HL-60/S4 treated with phorbol 12-myristate 13-acetate at 8.2 ng/mL for 4 days and 3 days (cell line): ENCODE measurements around the gene CLTA.
"Not testable (repeated sequence)": the region's sequence is repeated elsewhere in the genome, so short reads cannot be mapped to it uniquely, and the experiment has no call there.

Experiments used
- in situ Hi-C: fragments of 300-500 bp; cut with MboI; formaldehyde crosslinking; loops from 2 replicates; pipeline ENCODE4 v1.15.0; 2022; ENCODE audit warnings: low sequenced_read_pairs

Gene CLTA

DNA sequence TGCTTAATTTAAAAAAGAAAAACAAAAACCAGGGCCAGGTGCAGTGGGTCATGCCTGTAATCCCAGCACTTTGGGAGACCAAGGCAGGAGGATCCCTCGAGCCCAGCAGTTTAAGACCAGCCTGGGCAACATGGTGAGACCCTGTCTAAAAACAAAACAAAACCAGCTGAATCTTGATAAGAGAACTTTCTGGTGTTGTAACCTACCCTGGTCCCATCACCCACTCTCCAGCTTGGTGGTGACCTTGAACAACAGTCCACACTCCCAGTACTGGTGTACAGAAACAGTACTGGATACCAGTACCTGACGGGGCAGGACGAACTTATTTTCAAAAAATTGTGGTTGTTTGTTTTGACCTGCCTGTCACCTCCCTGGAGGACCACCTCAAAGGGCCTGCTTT, 30.9 kb downstream of the CLTA start:
- in situ Hi-C loops, result no loop called here

DNA sequence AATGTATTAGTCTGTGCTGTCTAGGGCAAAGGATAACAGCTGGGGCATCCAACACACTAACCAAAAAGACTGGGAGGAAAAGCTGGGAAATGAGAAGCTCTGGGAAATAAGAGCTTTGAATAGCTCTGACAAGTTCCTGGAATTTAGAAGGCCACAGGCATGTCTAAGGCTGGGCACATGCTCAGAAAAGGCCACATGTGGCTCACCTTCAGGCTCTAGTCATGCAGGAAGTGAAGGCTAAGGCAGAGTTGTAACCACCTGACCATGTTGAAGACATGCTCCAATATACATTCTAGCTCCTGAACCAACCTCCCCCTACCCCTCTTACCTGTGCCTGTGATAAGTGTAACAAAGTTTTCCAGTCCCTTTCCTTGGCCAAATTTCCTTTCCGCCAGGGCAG, 31.7 kb downstream of the CLTA start:
- in situ Hi-C loops, result no loop called here

DNA sequence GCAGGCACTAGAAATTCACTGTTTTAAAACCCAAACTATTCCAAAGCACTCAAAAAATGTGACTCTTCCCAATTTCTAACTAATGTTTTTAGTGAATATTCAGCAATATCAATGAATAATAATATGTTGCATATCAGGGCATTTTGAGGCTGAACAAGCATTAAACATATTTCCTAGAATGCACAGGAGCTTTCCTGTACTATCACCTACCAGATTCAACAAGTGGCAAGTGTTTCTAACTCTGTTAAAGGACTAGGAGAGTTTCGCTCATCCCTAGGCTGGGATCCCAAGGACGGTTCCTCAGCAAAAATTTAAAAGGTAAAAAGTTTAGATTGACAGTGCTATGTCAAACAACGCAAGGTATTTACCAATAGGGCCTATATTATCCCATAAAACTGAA, 46.5 kb downstream of the CLTA start:
- in situ Hi-C loops, result no loop called here

DNA sequence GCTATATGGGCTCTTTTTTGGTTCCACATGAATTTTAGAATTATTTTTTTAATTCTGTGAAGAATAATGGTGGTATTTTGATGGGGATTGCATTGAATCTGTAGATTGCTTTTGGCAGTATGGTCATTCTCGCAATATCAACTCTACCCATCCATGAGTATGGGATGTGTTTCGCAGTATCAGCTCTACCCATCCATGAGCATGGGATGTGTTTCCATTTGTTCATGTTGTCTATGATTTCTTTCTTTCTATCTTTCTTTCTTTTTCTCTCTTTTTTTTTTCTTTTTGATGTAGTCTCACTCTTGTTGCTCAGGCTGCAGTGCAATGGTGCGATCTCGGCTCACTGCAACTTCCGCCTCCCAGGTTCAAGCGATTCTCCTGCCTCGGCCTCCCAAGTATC, 48.5 kb downstream of the CLTA start:
- in situ Hi-C loops, result not testable (repeated sequence)

DNA sequence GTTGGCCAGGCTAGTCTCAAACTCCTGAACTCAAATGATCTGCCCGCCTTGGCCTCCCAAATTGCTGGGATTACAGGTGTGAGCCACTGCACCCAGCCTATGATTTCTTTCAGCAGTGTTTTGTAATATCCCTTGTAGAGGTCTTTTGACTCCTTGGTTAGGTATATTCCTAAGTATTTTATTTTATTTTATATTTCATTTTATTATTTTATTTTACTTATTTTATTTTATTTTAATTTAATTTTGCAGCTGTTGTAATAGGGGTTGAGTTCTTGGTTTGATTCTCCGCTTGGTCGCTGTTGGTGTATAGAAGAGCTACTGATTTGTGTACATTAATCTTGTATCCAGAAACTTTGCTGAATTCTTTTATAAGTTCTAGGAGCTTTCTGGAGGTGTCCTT, 49.0 kb downstream of the CLTA start:
- in situ Hi-C loops, result not testable (repeated sequence)

DNA sequence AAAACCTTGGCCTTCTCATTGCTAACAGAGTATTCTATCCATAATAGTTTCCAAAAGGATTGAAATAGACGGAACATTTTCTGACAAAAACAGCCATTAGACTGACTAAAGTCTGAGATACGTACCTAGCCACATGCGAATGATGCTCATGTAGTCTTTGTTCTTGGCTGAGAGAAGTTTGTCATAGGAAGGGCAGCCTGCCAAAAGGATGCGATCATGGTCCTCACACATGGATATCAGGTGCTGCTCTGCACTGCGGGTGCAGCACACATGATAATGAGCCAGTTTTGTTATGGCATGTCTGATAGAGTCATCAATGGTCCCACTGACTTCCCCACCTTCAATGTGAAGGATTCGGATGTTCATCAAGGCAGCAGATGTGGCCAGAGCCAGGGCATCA, 55.2 kb downstream of the CLTA start:
- in situ Hi-C loops, result no loop called here

DNA sequence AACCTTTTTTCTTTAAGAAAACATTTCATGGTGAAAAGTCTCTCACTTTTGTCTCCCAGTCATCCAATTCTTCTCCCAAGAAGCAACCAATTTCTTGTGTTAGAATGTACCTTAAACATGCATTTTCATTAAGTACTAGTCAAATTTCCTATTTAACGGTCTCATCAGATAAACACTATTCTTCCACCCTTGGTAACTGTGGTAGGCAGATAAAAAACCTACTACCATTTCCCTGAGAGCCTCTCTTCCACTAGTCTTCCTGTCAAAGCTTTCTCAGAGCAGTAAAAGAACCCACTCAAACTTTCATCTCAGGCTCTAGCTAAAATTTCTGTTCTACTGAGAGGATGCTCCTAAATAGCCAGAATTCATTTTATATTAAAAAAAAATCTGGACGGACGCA, 56.6 kb downstream of the CLTA start:
- in situ Hi-C loops, result no loop called here

DNA sequence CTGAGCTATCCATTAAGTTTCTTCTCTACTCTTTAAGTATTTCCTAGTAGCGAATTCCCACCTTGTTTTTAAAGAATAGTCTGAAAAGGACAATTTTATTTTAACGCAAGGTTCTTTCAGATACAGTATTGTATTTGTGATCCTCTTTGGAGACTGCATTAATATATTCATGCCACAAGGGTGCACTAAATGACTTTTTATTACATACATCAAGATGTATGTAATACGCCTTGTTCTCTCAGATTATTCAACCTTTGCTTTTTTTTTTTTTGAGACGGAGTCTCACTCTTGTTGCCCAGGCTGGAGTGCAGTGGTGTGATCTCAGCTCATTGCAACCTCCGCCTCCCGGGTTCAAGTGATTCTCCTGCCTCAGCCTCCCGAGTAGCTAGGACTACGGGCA, 57.3 kb downstream of the CLTA start:
- in situ Hi-C loops, result not testable (repeated sequence)

DNA sequence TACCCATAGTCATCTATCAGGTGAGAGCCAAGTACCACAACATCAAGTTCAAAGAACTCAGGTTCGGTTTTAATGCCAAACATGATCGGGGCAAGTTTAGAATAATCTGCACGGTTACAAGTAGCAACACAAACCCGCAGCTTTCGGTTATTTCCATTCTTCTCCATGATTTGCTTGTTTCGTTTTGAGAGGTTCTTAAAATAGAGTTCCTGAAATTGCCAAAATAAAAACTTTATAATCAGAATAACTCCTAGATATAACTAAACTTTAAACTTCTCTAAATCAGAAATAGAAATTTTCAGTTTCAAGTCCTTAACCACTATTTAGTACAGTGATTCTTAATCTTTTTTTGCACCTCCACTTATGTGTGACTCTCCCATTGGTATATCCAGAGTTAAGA, 58.5 kb downstream of the CLTA start:
- in situ Hi-C loops, result no loop called here

DNA sequence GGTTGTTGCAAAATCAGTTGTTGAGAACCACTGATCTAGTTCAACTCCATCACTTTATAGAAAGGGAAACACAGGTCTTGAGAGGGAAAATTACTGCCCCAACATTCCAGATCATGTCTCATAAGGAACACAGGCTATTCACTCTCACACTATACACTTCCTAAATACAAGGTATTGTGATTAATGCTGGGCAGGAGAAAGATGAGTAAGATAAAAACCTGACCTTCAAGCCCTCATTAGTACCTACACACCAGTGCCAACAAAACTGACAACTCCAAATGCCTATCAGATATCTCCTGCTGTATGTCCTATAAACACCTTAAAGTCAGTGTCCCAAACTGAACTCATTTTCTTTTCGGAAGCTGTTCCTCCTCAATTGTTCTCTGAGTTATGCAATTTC, 59.4 kb downstream of the CLTA start:
- in situ Hi-C loops, result no loop called here

DNA sequence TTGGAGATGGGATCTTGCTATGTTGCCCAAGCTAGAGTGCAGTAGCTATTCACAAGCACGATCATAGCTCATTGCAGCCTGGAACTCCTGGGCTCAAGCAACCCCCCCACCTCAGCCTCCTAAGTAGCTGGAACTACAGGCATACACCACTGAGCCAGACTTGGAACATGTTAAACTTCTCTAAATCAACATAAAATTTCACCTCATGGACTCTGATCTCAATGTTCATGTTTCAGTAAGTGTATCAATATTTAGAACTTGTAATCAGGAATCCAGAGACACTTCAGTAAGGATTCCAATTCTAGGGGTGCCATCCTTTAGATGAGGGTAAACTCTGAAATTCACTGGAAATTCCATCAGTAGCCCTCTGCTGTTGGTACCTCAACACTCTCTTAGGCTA, 60.7 kb downstream of the CLTA start:
- in situ Hi-C loops, result no loop called here

DNA sequence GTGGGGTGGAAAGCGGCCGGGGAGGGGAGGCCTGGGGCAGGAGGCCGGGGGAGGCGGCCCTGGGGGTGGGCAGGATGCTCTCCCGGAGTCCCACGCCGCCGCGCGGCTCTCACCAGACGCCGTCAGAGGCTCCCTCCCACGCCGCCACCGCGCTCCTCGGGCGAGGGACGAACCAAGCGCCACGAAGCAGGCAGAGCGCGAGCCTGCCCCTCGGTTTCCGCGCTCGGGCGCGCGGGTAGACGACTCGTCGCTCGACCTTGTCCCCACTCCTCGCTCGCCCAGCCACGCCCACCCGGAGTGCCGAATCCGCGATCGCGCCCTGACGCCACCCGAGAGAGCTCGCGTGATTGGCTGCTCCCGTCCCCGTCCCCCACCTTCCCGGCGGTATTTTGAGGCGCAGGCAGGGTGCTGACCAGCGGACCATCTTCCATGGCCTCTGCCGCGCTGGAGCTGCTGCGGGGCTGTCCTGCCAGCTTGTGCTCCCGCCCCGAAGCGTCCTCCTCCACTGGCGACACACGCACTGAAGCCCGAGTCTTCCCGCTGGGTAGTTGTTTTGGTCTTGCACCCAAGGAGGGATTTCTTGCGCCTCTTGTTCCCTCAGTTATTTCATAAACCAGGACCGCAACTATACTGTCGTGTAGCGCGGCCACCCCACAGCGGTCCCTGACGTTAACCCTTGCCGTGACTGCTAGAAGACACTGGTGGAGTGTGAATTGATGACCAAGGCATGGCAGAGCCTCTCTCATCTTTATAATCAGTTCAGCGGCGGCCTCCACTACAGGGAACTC, 67.7 kb downstream of the CLTA start, which contains the start of gene GNE:
TSS of gene GNE (minus strand) at position 241 of the 788 bp plus-strand sequence. CDS start 9,093 bp downstream, outside the sequence.
- in situ Hi-C loops, result no loop called here

DNA sequence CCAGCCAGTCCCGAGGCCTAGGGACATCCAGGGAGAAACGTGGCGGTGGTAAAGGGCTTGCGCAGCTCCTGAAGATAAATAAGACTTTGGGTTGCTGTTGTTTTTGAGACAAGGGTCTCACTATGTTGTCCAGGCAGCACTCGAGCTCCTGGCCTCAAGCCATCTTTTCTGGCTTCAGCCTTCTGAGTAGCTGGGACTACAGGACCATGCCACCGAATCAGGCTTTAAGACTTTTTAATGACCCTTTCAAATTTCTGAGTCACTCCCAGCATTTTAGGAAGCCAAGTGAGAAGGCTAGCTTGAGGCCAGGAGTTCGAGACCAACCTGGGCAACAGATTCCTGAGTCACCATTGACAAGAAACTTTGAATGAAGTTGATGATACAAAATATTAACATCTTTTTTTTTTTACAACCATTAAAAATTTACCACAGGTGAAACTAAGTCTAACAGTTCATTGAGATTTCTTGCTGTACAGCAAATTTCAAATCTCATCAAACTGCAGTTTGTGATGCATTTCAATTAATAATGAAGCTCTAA, 68.3 kb downstream of the CLTA start:
- in situ Hi-C loops, result no loop called here
